ENCODE results near the gene RAD18.

Gene RAD18

DNA sequence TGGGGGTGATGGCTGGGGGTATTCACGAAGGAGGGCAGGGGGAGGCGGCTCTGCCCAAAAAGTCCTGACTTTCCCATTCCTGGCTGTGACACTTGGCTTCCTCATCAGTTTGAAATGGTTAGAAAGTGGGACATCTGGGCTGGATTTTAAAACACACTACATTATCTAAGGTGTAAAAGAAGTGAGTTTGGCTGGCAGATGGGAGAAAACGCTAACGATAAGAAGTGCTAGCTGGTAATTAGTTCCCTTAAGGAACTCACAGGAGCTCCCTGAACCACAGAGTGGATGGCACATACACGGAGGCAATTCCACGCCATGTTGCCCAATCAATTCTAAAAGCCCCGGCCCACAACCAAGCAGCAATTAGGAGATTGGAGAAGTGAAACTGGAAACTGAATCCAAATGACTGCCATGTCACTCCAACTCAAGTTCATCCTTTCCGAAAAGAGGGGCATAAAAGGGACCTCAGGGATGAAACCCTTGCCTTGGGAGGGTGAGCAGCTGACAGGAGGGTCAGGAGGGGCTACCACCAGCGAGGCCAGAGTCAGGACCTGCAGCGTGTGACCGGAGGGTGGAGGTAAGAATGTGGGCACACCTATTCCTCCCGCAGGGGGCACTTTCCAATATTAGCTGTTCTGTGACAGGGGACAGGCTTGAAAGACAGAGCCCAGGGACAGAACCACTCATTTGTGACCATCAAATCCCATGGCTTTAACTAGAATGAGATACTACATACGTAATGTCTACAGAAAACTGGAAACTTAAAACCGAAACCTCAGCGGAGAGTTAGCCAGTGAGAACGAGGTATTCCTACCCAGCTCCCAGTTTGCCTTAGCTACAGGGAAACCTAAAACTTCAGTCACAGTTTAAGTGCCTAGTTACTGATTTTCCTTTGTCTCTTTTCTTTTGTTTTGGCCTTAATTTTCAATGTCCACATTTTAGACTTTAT, 98.6 kb downstream of the RAD18 start:
- DNase-seq (ENCODE audit: low read depth, low spot score) = no peak

DNA sequence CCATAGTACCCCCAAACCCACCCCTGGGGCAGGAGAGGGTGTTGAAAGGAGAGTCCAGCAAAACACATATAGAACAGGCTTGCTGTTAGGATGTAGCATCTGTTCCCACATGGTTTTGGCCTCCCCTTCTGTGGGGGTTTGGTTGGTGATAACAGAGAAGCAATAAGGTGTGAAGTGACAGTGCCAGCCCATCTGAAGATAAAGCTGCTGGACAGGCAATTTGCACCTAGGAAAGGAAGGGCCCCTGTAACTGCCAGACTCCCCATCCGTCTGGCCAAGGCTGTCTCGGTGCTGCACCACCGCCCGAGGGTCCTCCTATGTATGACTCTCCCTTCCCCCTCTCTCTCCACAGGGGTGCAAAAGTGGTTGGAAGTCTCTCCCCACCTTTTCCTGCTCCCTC, 99.4 kb downstream of the RAD18 start:
- DNase-seq (ENCODE audit: low read depth, low spot score) = no peak

DNA sequence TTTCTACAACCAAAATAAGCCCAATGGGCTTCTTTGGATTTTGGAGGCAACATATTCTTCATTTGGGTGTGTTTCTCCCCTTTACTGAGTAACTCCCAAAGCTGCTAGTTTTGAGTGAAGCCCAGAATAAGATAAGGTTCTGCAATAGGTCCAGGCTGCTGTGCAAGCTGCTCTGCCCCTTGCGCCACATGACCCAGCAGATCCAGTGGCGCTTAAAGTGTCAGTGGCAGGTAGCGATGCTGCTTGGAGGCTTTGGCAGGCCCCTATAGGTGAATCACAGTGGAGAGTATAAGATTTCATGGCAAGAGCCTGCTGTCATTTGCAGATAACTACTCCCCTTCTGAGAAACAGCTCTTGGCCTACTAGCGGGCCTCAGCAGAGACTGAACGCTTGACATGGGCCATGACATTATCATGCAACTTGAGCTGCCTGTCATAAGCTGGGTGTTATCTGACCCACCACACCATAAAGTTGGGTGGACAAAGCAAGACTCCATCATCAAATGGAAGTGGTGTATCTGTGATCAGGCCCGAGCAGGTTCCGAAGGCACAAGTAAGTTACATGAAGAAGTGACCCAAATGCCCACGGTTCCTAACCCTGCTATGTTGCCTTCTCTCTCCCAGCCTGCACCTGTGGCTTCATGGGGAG, 105.4 kb downstream of the RAD18 start:
- no peak for DNase-seq (ENCODE audit: low read depth, low spot score)

DNA sequence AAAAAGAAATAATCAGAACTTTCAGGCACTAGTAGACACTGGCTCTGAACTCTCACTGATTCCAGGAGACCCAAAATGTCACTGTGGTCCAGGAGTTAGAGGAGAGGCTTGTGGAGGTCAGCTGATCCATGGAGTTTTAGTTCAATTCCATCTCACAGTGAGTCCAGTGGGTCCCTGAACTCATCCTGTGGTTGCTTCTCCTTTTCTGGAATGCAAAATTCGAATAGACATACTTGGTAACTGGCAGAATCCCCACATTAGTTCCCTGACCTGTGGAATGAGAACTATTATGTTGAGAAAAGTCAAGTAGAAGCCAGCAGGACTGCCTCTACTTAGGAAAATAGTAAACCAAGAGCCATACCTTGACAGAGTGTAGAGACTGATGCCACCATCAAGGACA, 106.6 kb downstream of the RAD18 start:
- DNase-seq (ENCODE audit: low read depth, low spot score) = no peak

DNA sequence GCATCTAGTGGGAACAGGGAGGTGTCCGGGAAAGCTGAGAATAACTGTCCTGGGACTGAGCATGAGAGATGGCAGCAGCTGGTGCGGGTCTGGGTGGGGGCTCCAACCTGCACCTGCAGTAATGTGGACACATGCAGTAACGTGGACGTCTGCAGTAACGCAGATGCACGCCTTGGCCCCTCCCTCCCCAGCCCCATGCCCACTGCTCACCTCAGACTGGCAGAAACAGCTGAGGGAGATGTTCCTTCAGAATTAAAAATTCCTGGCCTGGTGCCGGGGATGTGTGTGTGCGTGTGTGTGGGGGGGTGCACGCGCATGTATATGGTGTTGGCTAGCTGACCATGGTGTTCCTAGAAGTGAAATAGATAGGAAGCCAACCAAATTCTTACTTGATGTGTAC, 107.2 kb downstream of the RAD18 start:
- DNase-seq (ENCODE audit: low read depth, low spot score) = no peak

DNA sequence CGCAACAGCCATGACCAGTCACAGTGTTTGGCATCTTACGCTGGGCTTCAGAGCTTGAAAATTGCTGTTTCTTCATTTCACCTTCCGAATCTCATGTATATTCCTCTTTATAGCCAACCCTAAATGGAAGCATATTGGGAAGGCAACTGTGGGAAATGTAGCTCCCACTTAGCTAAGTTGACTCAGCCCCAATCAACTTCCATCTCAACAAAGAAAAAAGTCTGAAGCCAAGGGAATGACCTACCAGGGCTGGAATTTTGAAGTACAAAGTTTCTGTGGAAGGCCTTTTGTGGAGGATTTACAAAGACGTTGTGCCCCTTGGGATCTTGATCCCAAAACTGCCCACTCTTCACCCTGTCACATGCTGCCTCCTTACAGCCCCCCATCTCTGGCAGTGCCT, 108.6 kb downstream of the RAD18 start:
- DNase-seq (ENCODE audit: low read depth, low spot score) = no peak

DNA sequence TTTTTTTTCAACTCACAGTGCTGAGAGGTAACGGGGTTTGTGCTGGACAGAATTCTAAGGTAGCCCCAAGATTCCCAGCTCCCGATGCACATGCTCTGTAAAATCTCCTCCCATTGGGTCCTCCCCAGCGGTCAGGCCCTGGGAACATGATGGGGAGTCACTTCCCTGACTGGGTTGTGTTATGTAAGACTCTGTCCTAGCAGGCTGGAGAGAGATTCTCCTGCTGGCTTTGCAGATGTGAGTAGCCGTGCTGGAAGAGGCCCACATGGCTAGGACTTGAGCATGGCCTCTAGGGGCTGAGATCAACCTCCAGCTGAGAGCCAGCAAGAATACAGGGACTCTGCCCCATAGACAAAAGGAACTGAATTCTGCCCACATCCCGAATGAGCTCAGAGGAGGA, 110.2 kb downstream of the RAD18 start:
- no peak for DNase-seq (ENCODE audit: low read depth, low spot score)

DNA sequence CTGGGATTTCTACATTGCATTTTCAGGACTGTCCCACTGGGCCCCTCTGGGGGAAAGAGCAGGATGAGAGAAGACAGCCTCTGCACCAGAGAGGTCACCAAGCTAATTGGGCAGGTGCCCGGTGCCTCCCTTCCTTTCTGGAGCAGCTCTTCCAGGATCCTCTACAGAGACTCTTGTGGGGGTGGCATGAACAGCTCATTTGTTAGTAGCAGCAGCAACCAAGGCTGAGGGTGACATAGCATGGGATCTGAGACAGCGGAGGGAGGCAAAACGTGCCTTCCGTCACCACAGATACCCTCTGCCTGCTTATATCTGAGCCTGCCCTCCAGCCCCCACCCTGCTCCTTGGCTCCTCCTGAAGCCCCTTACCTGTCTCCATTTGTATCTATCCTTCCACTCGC, 110.8 kb downstream of the RAD18 start:
- no peak for DNase-seq (ENCODE audit: low read depth, low spot score)

DNA sequence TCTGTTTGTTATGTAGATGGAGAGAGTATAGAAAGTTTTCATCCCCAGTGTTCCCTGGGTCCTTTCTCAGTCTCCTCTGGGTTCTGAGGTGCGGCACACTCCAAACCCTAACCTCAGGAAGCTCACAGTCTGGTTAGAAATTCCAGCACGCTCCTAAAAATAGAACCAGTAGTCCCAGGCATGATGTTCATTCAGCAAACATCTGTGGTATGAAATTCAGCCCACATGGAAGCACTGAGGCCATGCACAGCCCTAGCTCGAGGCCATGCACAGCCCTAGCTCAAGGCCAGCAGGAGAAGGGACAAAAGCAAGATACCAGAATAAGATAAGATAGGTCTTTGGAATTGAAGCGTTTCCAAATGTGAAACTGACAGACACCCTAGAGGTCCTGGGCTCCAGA, 111.6 kb downstream of the RAD18 start:
- no peak for DNase-seq (ENCODE audit: low read depth, low spot score)

DNA sequence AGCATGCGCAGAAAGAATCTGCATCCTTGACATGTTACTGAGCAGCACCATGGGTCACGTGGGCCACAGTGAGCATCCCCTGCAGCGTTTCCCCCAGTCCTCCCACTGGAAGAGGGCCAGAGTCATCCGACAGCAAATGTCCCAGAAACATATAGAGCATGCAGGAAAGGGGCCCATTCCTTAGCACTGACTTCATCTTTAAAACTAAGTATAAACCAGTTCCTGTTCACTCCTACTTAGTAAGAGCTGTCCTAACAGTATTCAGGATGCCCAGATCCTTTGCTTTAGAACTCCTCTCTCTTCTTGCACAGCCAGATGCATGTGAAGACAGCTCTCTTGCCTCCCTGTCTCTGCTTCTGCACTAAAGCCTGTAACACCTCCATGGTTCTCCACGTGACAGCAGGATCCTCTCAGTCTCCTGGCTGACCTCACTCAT, 114.6 kb downstream of the RAD18 start:
- no peak for DNase-seq (ENCODE audit: low read depth, low spot score)

DNA sequence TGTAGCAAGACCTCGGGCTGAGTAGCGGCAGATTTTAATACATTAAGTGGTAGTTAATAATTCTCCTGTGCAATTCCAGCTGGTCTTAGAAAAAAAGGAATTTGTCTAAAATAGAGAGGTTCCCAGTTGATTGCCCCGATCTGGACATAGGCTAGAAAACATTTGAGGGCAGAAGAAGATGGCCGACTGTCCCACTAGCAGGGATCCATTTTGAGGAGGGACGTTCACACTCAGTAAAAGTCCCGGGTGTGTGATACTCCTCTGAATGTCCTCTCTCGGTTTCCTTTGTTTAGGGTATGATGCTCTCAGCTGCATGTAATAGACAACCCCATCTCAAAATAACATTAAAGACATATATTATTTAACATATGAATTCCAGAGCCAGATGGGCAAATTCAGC, 116.0 kb downstream of the RAD18 start:
- no peak for DNase-seq (ENCODE audit: low read depth, low spot score)

DNA sequence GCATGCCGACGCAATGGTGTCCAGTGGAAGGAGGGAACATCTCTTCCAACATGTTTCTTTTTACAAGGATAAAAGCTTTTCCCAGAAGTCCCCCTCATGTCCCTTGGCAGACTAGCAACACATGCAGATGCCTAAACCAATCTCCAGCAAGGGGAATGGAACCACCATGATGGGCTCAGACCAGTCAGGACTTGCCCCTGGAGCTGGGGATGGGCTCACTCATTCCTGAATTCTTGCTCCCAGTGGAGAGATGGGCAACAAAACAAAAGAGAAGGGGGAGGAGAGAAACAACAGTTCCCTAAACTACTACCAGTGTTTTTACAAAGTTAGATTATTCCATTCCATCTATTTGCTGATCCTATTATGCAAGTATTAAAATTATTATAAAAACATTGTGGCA, 117.1 kb downstream of the RAD18 start:
- no peak for DNase-seq (ENCODE audit: low read depth, low spot score)

DNA sequence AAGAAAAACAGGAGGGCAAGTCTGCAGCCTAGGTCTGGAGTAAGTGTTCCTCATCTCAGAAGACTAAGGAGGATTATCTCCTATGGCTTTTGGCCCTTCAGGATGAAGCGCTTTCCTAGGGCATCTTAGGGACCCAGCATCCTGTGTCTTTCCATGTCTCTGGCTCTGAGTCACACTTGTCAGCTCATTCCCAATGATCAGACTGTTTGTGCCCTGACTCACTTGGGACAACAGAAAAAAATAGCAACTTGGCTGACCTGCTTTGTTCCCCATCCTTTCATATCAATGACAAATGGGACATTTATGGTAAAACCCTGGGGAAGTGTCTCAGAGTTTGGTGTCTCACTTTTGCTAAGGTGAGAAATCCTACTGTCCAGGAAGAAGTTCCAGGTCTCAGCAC, 117.6 kb downstream of the RAD18 start:
- DNase-seq (ENCODE audit: low read depth, low spot score) = no peak

DNA sequence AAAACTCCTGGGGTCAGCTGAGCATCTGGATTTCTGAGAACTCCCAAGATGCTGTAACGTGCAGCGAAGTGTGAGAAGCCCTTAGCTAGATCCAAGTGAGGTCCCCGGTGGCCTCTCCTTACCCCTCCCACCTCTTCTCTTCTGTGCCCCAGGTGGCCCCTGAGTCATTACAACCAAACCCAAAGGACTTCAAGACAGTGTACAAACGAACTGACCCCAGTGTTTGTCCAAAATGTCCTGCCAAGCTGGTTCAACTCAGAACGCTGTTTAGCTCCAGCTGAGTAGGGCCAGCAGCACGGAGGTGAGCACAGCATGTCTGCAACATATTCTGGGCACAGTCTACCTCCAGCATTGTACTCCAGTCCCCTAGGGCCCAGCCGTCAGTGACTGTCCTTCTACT, 119.9 kb downstream of the RAD18 start:
- DNase-seq (ENCODE audit: low read depth, low spot score) = no peak

DNA sequence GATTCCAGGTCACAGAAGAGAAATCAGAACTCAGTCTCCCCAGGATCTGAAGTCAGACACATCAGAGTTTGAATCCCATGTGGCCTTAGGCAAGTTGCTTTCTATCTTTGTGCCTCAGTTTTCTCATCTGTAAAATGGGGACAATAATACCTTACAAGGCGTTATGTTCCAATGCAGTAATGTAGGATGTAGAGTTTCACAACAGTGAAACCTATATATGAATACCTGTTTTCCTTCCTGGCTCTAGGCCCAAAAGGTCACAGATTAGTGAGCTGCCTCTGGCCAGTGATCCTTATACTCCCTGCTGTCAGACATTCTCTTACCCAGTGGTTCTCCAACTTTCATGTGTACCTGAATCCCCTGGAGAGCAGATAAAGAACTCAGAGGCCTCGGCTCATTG, 121.0 kb downstream of the RAD18 start:
- DNase-seq (ENCODE audit: low read depth, low spot score) = no peak

DNA sequence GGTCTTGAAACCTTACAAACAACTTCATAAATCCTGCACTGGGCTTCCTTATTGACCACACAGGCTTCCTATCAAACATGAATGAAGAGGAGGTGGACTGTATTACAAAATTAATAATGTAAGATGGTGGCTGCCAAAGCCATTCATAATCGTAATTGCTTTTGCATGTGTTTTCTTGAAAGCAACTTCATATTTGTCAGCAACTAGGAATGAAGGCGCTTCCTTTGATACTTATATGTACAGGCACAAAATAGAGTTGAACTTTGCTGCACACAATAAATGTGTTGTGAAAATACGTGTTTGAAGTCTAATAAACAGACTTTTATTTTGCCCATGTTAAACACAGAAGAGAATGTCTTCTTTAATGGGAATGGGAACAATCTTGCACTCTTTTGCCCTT, 121.8 kb downstream of the RAD18 start:
- DNase-seq (ENCODE audit: low read depth, low spot score) = no peak

DNA sequence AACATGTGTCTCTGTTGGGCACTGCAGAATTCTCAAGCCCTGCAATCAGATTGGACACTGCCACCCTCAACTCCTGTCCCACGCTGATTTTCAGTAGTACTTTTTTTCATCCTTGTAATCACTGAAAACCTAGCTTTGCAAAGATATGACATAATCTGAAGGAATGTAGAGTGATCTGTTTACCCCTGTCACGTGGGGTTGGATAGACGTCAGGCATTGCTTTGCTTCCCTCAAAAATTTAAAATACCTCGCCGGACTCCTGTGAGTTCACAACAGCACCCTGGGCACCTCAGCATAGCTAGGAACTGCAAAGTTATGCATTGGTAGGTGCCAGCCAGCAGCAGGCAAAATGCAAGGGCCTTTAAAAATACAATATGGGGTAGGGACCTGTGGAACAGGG, 122.7 kb downstream of the RAD18 start:
- no peak for DNase-seq (ENCODE audit: low read depth, low spot score)

DNA sequence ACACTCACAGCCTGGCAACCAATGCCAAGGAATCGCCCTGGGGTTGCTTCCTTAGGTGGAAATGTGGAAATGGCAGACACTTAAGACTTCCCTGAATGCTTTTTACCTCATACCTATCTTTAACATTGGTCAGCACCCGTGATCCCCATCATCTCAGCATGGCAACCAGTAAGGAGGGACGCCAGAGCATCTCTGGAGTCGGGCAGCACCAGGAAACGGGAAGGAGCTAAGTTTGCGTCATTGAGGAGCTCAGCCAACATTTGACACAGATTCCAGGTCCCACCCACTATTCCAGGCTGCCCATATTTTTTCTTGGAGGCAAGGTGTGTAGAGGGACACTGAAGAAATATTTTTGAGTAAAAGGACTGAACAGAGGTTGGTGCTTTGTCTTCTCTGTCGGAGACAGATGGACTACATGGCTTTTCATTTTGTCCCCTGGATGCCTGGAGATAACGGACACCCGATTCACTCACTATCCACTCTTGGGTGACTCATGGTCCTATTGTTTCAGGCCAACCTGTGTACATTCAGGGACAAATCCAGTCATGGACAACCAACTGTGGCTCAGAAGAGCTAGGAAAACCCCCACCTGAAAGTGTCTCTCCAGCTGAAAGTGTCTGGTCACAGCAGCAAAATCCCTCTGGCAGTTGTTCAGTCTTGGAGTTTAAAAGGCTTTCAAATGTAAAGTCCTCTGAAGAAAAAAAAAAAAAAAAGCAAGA, 123.5 kb downstream of the RAD18 start:
- no peak for DNase-seq (ENCODE audit: low read depth, low spot score)

DNA sequence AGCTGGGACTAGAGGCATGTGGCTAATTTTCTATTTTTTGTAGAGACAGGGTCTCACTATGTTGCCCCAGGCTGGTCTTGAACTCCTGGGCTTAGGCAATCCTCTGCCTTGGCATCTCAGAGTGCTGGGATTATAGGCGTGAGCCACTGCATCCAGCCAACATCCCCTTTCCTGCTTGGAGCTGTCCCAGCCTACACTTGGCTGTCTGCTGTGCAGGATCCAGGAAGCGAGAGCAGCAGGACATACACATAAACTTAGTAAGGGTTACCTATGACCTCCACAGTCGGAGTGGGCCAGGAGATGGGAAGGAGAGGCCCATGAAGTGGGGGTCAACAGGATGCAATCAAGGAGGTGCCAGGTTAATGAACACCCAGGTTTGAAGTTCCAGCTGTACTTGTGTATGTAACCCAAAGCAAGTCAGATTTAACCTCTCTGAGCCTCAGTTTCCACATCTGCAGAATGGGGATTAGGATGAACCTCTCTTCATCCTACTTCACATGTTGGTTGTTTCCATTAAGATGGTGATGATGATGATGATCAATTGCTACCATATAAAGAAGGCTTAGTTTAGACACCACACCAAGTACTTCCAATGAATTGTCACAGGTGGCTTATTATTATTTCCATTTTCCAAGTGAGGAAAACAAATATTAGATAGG, 124.4 kb downstream of the RAD18 start:
- DNase-seq (ENCODE audit: low read depth, low spot score) = no peak

DNA sequence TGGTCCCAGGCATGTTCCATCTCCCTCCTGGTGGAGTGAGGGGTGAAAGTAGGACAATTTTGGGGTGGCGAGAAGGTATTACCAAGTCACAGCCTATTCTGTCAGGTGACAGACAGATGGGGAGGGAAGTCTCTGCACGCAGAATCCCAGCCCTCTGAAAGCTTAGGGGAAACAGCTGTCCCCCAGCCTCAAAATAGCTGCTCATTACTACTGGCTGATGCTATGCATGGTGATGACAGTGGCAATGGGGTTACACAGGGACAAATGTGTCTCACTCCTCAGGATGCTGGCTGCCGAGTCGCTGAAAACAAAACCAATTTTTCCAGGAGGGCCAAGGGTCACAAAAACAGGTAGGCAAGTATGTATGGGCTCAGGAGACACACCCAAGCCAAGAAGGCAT, 125.0 kb downstream of the RAD18 start:
- DNase-seq (ENCODE audit: low read depth, low spot score) = no peak

DNA sequence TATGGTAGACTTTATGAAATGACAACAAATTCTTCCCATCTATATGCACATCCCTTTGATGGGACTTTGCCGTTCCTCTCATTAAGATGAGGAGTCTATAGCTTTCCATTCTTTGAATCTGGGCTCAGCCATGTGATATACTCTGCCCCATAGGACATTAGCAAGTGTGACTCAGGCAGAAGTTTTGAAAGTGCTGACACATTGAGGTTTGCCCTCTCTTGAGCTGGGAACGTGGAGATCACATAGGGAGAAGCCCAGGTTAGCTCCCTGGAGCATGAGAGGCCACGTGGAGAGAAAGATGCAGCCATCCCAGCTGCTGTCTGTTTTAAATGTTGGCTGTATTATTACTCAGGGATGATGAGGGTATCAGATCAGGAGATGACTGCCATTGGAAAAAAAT, 126.1 kb downstream of the RAD18 start:
- no peak for DNase-seq (ENCODE audit: low read depth, low spot score)

DNA sequence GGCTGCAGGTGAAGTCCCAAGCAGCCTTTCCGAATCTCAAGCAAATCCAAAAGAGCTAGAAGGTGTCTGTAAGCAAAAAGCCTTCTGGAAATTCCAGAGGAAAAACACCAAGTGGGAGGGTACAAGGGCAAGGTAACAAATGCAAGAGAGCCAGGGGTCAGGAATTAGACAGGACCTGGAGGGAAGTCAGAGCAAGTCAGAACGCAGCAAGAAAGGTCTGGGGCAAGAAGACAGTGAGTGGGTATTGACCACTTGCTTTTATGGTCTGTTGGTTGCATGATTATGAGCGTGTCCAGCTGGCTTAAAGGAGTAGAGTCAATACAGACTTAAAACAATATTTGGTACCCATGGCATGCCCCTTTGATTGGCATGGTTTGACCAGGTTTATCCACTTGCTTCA, 127.2 kb downstream of the RAD18 start:
- DNase-seq (ENCODE audit: low read depth, low spot score) = no peak

Measured in iPS DF 19.7 (cell line).